HUES48 (cell line): ENCODE results near the gene KNG1.
"Not testable (repeated sequence)": the region's sequence is repeated elsewhere in the genome, so short reads cannot be mapped to it uniquely, and the experiment has no call there.

Source experiments
- H3K27ac ChIP-seq: one replicate; pipeline ENCODE4 v1.7.0; 2013; ENCODE audit warnings: low read depth, low read length, inconsistent platforms
- H3K27me3 ChIP-seq: 2 replicates; pipeline ENCODE4 v1.6.1; 2013; ENCODE audit warnings: mild to moderate bottlenecking, low read length; ENCODE audit not compliant: control insufficient read depth, insufficient read depth
- H3K36me3 ChIP-seq: 2 replicates; pipeline ENCODE4 v1.6.1; 2013; ENCODE audit warnings: low read length; ENCODE audit not compliant: control insufficient read depth, insufficient read depth
- H3K4me1 ChIP-seq: 2 replicates; pipeline ENCODE4 v1.6.1; 2013; ENCODE audit warnings: mild to moderate bottlenecking, low read length; ENCODE audit not compliant: control insufficient read depth, insufficient read depth
- H3K4me3 ChIP-seq: 2 replicates; pipeline ENCODE4 v1.5.1; 2013; ENCODE audit warnings: mild to moderate bottlenecking, low read depth, low read length
- H3K9ac ChIP-seq: 2 replicates; pipeline ENCODE4 v1.6.1; 2013; ENCODE audit warnings: mild to moderate bottlenecking, low read depth, low read length, moderate library complexity
- H3K9me3 ChIP-seq: 2 replicates; pipeline ENCODE4 v1.6.1; 2013; ENCODE audit warnings: low read length; ENCODE audit not compliant: control insufficient read depth, insufficient read depth

Gene KNG1

GRCh38 chr3:186717039-186717457 lies at the start of gene KNG1:
Gene KNG1 (plus strand): TSS chr3:186717359. CDS start chr3:186717543, 184 bp downstream.
- H3K27ac ChIP-seq = no peak within 1 kb of the TSS
- no peak within 1 kb of the TSS for H3K9ac ChIP-seq
- no peaks in the 10 kb centered on the region for H3K27me3 ChIP-seq
- H3K4me3 ChIP-seq = no peak within 1 kb of the TSS
- no peaks in the 10 kb centered on the region for H3K9me3 ChIP-seq
- H3K4me1 ChIP-seq = 0 out of 2 replicates have a peak, but pooled peaks cover under 1% of the 10 kb centered on the region
- H3K36me3 ChIP-seq = no peaks in the 10 kb centered on the region

GRCh38 chr3:186668426-186668825 lies 48.7 kb upstream of the KNG1 start:
- no peak overlapping the region for H3K9ac ChIP-seq
- H3K27me3 ChIP-seq = no peaks in the 10 kb centered on the region
- no peak overlapping the region for H3K27ac ChIP-seq
- no peak overlapping the region for H3K4me3 ChIP-seq
- H3K9me3 ChIP-seq = no peaks in the 10 kb centered on the region
- H3K4me1 ChIP-seq = peaks cover 22% of the 10 kb centered on the region
- no peaks in the 10 kb centered on the region for H3K36me3 ChIP-seq

GRCh38 chr3:186669378-186670084 lies 47.6 kb upstream of the KNG1 start:
- Histone ChIP-seq H3K27me3 (no peaks in the 10 kb centered on the region), H3K27ac (no peak overlapping the region), H3K4me1 (peaks cover 11% of the 10 kb centered on the region), H3K4me3 (no peak overlapping the region), H3K36me3 (no peaks in the 10 kb centered on the region), H3K9me3 (no peaks in the 10 kb centered on the region), H3K9ac (no peak overlapping the region; the same call in 1 of the 2 replicates)

GRCh38 chr3:186670155-186670554 lies 47.0 kb upstream of the KNG1 start:
- no peaks in the 10 kb centered on the region for H3K36me3 ChIP-seq
- H3K4me3 ChIP-seq = no peak overlapping the region
- H3K9me3 ChIP-seq = no peaks in the 10 kb centered on the region
- no peak overlapping the region; the same call in 1 of the 2 replicates for H3K9ac ChIP-seq
- no peak overlapping the region for H3K27ac ChIP-seq
- H3K4me1 ChIP-seq = peaks cover 7% of the 10 kb centered on the region; the same call in 1 of the 2 replicates
- no peaks in the 10 kb centered on the region for H3K27me3 ChIP-seq

GRCh38 chr3:186671051-186671450 lies 46.1 kb upstream of the KNG1 start:
- Histone ChIP-seq H3K27me3 (no peaks in the 10 kb centered on the region), H3K4me1 (no peaks in the 10 kb centered on the region), H3K4me3 (no peak overlapping the region), H3K27ac (no peak overlapping the region), H3K9me3 (no peaks in the 10 kb centered on the region), H3K36me3 (no peaks in the 10 kb centered on the region), H3K9ac (no peak overlapping the region)

- Histone ChIP-seq H3K4me1 (no peaks in the 10 kb centered on the region), H3K36me3 (no peaks in the 10 kb centered on the region), H3K9me3 (no peaks in the 10 kb centered on the region), H3K27ac (no peak overlapping the region), H3K4me3 (no peak overlapping the region), H3K27me3 (no peaks in the 10 kb centered on the region), H3K9ac (no peak overlapping the region)
These were observed 38.6 kb upstream of the KNG1 start for GRCh38 chr3:186678604-186679003.

GRCh38 chr3:186679151-186679550 lies 38.0 kb upstream of the KNG1 start:
- H3K9me3 ChIP-seq = no peaks in the 10 kb centered on the region
- no peaks in the 10 kb centered on the region for H3K27me3 ChIP-seq
- no peak overlapping the region for H3K4me3 ChIP-seq
- H3K27ac ChIP-seq = no peak overlapping the region
- no peak overlapping the region for H3K9ac ChIP-seq
- H3K36me3 ChIP-seq = no peaks in the 10 kb centered on the region
- no peaks in the 10 kb centered on the region for H3K4me1 ChIP-seq

GRCh38 chr3:186680869-186681268 lies 36.3 kb upstream of the KNG1 start:
- Histone ChIP-seq H3K9me3 (0 out of 2 replicates have a peak, but pooled peaks cover 8% of the 10 kb centered on the region), H3K36me3 (no peaks in the 10 kb centered on the region), H3K27ac (no peak overlapping the region), H3K4me3 (no peak overlapping the region), H3K9ac (no peak overlapping the region), H3K4me1 (no peaks in the 10 kb centered on the region), H3K27me3 (no peaks in the 10 kb centered on the region)

- Histone ChIP-seq H3K9ac (no peak overlapping the region), H3K27me3 (no peaks in the 10 kb centered on the region), H3K27ac (no peak overlapping the region), H3K4me3 (no peak overlapping the region), H3K4me1 (no peaks in the 10 kb centered on the region), H3K9me3 (0 out of 2 replicates have a peak, but pooled peaks cover 8% of the 10 kb centered on the region), H3K36me3 (no peaks in the 10 kb centered on the region)
These were observed 34.3 kb upstream of the KNG1 start for GRCh38 chr3:186682812-186683211.

- Histone ChIP-seq H3K27me3 (no peaks in the 10 kb centered on the region), H3K4me1 (no peaks in the 10 kb centered on the region), H3K4me3 (no peak overlapping the region), H3K9ac (no peak overlapping the region), H3K9me3 (0 out of 2 replicates have a peak, but pooled peaks cover 8% of the 10 kb centered on the region), H3K27ac (no peak overlapping the region), H3K36me3 (no peaks in the 10 kb centered on the region)
These were observed 33.2 kb upstream of the KNG1 start for GRCh38 chr3:186683979-186684378.

- not testable (repeated sequence) for H3K36me3 ChIP-seq, H3K4me1 ChIP-seq, H3K4me3 ChIP-seq, H3K27me3 ChIP-seq, H3K9ac ChIP-seq, H3K9me3 ChIP-seq, H3K27ac ChIP-seq
These were observed 30.7 kb upstream of the KNG1 start for GRCh38 chr3:186686475-186686874.
